Inferior parietal cortex (tissue), 1 donor: ENCODE data around the gene OTUB1.
"Not testable (repeated sequence)": the region's sequence is repeated elsewhere in the genome, so short reads cannot be mapped to it uniquely, and the experiment has no call there.

Experiments
- DNase-seq: peaks from one replicate; pipeline ENCODE4 v3.0.0-alpha.2; 2016; ENCODE audit errors: extremely low spot score

The OTUB1 gene

DNA sequence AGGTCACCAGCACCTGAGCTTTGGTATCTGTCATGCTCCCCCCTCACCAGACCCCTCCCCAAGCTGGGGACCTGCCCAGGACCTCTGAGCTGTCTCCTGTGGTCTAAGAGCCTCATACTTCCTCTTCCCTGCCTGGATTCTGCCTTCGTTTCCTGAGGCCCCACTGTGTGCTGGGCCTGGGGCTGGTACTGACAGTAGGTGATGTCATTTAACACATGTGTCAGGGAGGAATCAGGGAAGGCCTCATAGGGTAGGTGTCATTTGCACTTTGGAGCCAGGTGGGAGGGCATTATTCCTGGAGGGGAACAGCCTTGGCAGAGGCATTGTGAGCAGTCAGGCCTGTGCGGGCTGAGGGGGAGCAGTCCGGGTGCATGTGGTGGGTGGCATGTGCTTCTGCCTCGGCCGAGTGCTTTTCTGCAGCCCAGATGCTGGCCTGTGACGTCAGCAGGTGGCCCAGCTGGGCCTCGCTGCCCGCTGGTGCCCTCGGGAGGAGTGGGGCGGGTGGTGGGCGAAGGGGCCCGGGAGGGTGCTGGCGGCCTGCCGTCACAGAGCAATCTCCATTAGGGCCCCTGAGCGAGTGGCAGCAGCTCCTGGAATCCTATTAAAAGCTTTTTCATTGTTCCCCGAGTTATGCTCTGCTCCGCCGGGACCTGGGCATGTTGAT, 58.6 kb downstream of the OTUB1 start:
- no peak for DNase-seq

DNA sequence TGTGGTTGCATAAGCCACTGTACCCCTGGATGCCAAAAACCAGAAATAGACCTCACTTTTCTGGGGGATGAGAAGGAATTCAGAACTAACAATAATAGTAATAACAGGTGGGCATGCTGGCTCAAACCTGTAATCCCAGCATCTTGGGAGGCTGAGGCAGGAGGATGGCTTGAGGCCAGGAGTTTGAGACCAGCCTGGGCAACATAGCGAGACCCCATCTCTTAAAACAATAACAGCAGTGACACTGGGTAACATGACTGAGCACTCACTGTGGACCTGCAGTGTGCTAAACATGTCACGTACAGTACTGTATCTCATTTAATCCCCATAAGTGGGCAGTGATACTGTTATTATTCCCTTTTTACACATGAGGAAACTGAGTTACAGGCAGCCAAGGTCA, 59.5 kb downstream of the OTUB1 start:
- no peak for DNase-seq

DNA sequence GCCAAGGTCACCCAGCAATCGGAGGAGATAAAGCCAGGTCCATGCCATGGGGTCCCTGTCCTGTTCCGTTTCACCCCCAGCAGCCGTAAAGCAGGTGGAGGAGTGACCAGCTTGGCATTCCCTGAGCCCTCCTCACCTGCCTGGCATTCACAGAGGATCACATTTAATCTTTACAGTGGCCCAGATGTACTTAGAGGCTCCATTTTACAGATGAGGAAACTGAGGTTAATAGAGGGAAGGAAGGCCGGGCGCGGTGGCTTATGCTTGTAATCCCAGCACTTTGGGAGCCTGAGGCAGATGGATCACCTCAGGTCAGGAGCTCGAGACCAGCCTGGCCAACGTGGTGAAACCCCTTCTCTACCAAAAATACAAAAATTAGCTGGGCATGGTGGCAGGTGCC, 61.1 kb downstream of the OTUB1 start:
- DNase-seq, result not testable (repeated sequence)
